GM23338 (cell line): ENCODE measurements around the gene FMO3. TPM values are rescaled to one million over a fixed set of nuclear protein-coding genes. Genes with fewer than 3 reads are reported as not detected.

Experiments used
- ATAC-seq: fragments of 200-7000 bp; cut with Tn5 transposase; 3 replicates; pipeline ENCODE4 v1.9.1; 2020
- DNase-seq: peaks from one replicate; pipeline ENCODE4 v3.0.0-alpha.2; 2015; ENCODE audit warnings: low spot score
- H2AFZ ChIP-seq: fragments of 200-600 bp; sonication (generic); 2 replicates; pipeline ENCODE4 v1.8.0; 2016; ENCODE audit warnings: antibody characterized with exemption, mild to moderate bottlenecking, moderate library complexity
- H3F3A ChIP-seq: fragments of 200-600 bp; sonication (generic); replicated peaks from 2 replicates; pipeline ENCODE4 v1.8.0; 2017; ENCODE audit warnings: antibody characterized with exemption, mixed run types, low read depth
- H3K27ac ChIP-seq: fragments of 200-600 bp; sonication (generic); 2 replicates; pipeline ENCODE4 v1.6.1; 2016; ENCODE audit warnings: low read depth
- H3K27me3 ChIP-seq: fragments of 200-600 bp; sonication (generic); 2 replicates; pipeline ENCODE4 v1.8.0; 2016; ENCODE audit warnings: mild to moderate bottlenecking, mixed run types, moderate library complexity; ENCODE audit not compliant: insufficient read depth
- H3K36me3 ChIP-seq: fragments of 200-600 bp; sonication (generic); 2 replicates; pipeline ENCODE4 v1.8.0; 2016; ENCODE audit warnings: mild to moderate bottlenecking; ENCODE audit not compliant: insufficient read depth
- H3K4me1 ChIP-seq: fragments of 200-600 bp; sonication (generic); 2 replicates; pipeline ENCODE4 v1.8.0; 2016; ENCODE audit warnings: mild to moderate bottlenecking, moderate library complexity; ENCODE audit not compliant: insufficient read depth
- H3K4me2 ChIP-seq: fragments of 200-600 bp; sonication (generic); 2 replicates; pipeline ENCODE4 v1.7.1; 2017; ENCODE audit warnings: mixed run types
- H3K4me3 ChIP-seq: fragments of 200-600 bp; sonication (generic); 2 replicates; pipeline ENCODE4 v1.6.1; 2016; ENCODE audit warnings: mixed run types
- H3K79me2 ChIP-seq: fragments of 200-600 bp; sonication (generic); replicated peaks from 2 replicates; pipeline ENCODE4 v1.8.0; 2017; ENCODE audit warnings: mild to moderate bottlenecking; ENCODE audit not compliant: insufficient read depth
- H3K9me2 ChIP-seq: fragments of 200-600 bp; sonication (generic); 2 replicates; pipeline ENCODE4 v1.8.0; 2017; ENCODE audit not compliant: insufficient read depth
- H4K20me1 ChIP-seq: fragments of 200-600 bp; sonication (generic); replicated peaks from 2 replicates; pipeline ENCODE4 v1.8.0; 2017; ENCODE audit warnings: mild to moderate bottlenecking; ENCODE audit not compliant: insufficient read depth
- H3K27ac Mint-ChIP-seq: 2 replicates; pipeline ENCODE4 v1.8.0; 2020; ENCODE audit warnings: inconsistent platforms, mild to moderate bottlenecking, moderate library complexity, mixed read lengths
- H3K27me3 Mint-ChIP-seq: 3 replicates; pipeline ENCODE4 v1.8.0; 2022; ENCODE audit warnings: low read depth, mild to moderate bottlenecking, moderate library complexity, mixed read lengths, inconsistent platforms; ENCODE audit not compliant: insufficient read depth, poor library complexity
- H3K36me3 Mint-ChIP-seq: 3 replicates; pipeline ENCODE4 v1.8.0; 2021; ENCODE audit warnings: low read depth, mild to moderate bottlenecking, inconsistent platforms, moderate library complexity, mixed read lengths
- H3K4me1 Mint-ChIP-seq: 3 replicates; pipeline ENCODE4 v1.8.0; 2020; ENCODE audit warnings: mild to moderate bottlenecking, inconsistent platforms, mixed read lengths
- H3K4me3 Mint-ChIP-seq: 3 replicates; pipeline ENCODE4 v1.8.0; 2021; ENCODE audit warnings: moderate library complexity, mild to moderate bottlenecking, inconsistent platforms, mixed read lengths
- H3K9me3 Mint-ChIP-seq: 3 replicates; pipeline ENCODE4 v1.8.0; 2020; ENCODE audit warnings: moderate library complexity, mild to moderate bottlenecking, inconsistent platforms, mixed read lengths
- CREB1 ChIP-seq: fragments of 250-450 bp; sonication (Bioruptor Pico); IDR thresholded peaks from 2 replicates; pipeline ENCODE4 v1.5.0; 2020; ENCODE audit warnings: low read depth, mild to moderate bottlenecking, moderate library complexity
- CTCF ChIP-seq, 2 experiments: fragments of 200-600 bp in 1 of 2; sonication (generic) in 1 of 2; conservative IDR thresholded peaks; 2 replicates each; pipeline versions ENCODE4 v1.5.1 to v1.6.1; 2016 to 2017; ENCODE audit warnings: antibody characterized with exemption in 2 of 2, low read depth in 2 of 2, mild to moderate bottlenecking in 2 of 2, moderate library complexity in 1 of 2
- ETS1 ChIP-seq: IDR thresholded peaks from 2 replicates; pipeline ENCODE4 v1.6.1; 2016; ENCODE audit warnings: antibody characterized with exemption
- EZH2 ChIP-seq: fragments of 200-600 bp; sonication (generic); IDR thresholded peaks from one replicate; pipeline ENCODE4 v1.8.0; 2017; ENCODE audit warnings: antibody characterized with exemption, mild to moderate bottlenecking, low read depth; ENCODE audit not compliant: unreplicated experiment
- EZH2phosphoT487 ChIP-seq: fragments of 200-600 bp; sonication (generic); IDR thresholded peaks from one replicate; pipeline ENCODE4 v1.8.1; 2018; ENCODE audit warnings: antibody characterized with exemption; ENCODE audit not compliant: unreplicated experiment
- JUNB ChIP-seq: IDR thresholded peaks from one replicate; pipeline ENCODE4 v1.6.1; 2016; ENCODE audit warnings: antibody characterized with exemption; ENCODE audit not compliant: unreplicated experiment
- NANOG ChIP-seq: IDR thresholded peaks from 2 replicates; pipeline ENCODE4 v1.6.1; 2016; ENCODE audit warnings: antibody characterized with exemption, borderline replicate concordance
- POLR2AphosphoS5 ChIP-seq: IDR thresholded peaks from 2 replicates; pipeline ENCODE4 v1.6.1; 2016; ENCODE audit warnings: antibody characterized with exemption, low read depth
- REST ChIP-seq: IDR thresholded peaks from one replicate; pipeline ENCODE4 v1.6.1; 2018; ENCODE audit warnings: antibody characterized with exemption; ENCODE audit not compliant: unreplicated experiment
- STAT1 ChIP-seq: IDR thresholded peaks from one replicate; pipeline ENCODE4 v1.6.1; 2016; ENCODE audit warnings: antibody characterized with exemption; ENCODE audit not compliant: unreplicated experiment
- ZNF114 ChIP-seq: fragments of 250-450 bp; sonication (Bioruptor Pico); IDR thresholded peaks from 2 replicates; pipeline ENCODE4 v1.5.0; 2020; ENCODE audit warnings: mild to moderate bottlenecking, moderate library complexity
- ZNF331 ChIP-seq: fragments of 250-450 bp; sonication (Bioruptor Pico); IDR thresholded peaks from 2 replicates; pipeline ENCODE4 v1.5.0; 2020; ENCODE audit warnings: low read depth, mild to moderate bottlenecking, moderate library complexity
- ZNF462 ChIP-seq: fragments of 250-450 bp; sonication (Bioruptor Pico); IDR thresholded peaks from 2 replicates; pipeline ENCODE4 v1.5.0; 2020; ENCODE audit warnings: mild to moderate bottlenecking, moderate library complexity
- polyA plus RNA-seq: library from polyadenylated mRNA; unstranded; fragments of >200 nt; fragmentation: Nextera tagmentation; extraction: Ambion mirVana; gene quantifications from 2 replicates; pipeline ENCODE4 v1.2.1, GENCODE V29; 2016
- total RNA-seq: library from RNA; depleted of rRNA; stranded (reverse); fragments of >200 nt; shearing (Covaris generic); gene quantifications from 2 replicates; pipeline ENCODE4 v1.2.3, GENCODE V29; 2014

FMO3 gene
- total and polyA plus RNA-seq, 2 experiments from 2014 or later = 0.26 TPM; not detected in 1

DNA sequence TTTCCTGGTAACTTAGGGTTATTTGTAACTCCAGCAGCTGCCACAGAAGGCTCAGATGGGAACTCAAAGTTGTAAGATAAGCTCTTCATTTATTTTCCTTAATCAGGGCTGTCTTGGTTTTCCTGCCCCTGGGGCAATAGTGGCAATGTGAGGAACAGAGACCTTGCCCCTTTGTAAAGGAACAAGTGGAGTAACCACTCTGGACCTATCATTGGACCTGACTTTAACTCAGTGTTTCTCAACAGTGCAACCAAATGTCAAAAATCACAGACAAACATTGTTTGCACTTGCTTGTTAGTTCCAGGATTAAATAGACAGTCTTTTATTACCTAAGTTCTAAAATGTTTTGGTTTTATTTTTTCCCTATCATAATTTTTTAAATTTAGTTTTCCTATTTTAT is 2.8 kb upstream of the FMO3 start:
- H3K27ac Mint-ChIP-seq = no peak overlapping the region
- H3K4me1 Mint-ChIP-seq = no peaks in the 10 kb centered on the region
- H3K36me3 Mint-ChIP-seq = no peaks in the 10 kb centered on the region
- Histone ChIP-seq H3K27ac (no peak overlapping the region), H3K4me2 (no peak overlapping the region), H3K27me3 (no peaks in the 10 kb centered on the region), H3F3A (no peaks in the 10 kb centered on the region), H3K79me2 (no peaks in the 10 kb centered on the region), H3K4me1 (no peaks in the 10 kb centered on the region), H3K4me3 (no peak overlapping the region), H4K20me1 (no peaks in the 10 kb centered on the region), H2AFZ (no peak overlapping the region), H3K36me3 (no peaks in the 10 kb centered on the region), H3K9me2 (no peaks in the 10 kb centered on the region)
- peaks cover 4% of the 10 kb centered on the region for H3K27me3 Mint-ChIP-seq
- DNase-seq (no peak), ATAC-seq (no peak)
- H3K9me3 Mint-ChIP-seq = no peaks in the 10 kb centered on the region
- H3K4me3 Mint-ChIP-seq = no peak overlapping the region
- TF ChIP-seq POLR2AphosphoS5 = no peak
- TF ChIP-seq CREB1 (CRISPR knock-in tag) = no peak
- no peak for TF ChIP-seq ETS1
- TF ChIP-seq STAT1 = no peak
- no peak for TF ChIP-seq EZH2
- TF ChIP-seq EZH2phosphoT487 = no peak
- no peak for TF ChIP-seq NANOG
- TF ChIP-seq REST = no peak
- no peak for TF ChIP-seq ZNF331 (CRISPR knock-in tag)
- TF ChIP-seq CTCF (conservative IDR thresholded peaks at IDR 0.05; ENCODE audit: low read depth in 2 of 2) = no peak
- no peak for TF ChIP-seq JUNB
- TF ChIP-seq ZNF462 (CRISPR knock-in tag) = no peak
- TF ChIP-seq ZNF114 (CRISPR knock-in tag) = no peak
